AG09309 (cell line): ENCODE measurements around the gene PRODH.
"Not testable (repeated sequence)": the region's sequence is repeated elsewhere in the genome, so short reads cannot be mapped to it uniquely, and the experiment has no call there.

ENCODE experiments used
- DNase-seq: peaks from one replicate; pipeline ENCODE4 v3.0.0-alpha.2; 2010; ENCODE audit warnings: low read depth
- H3K4me3 ChIP-seq: 2 replicates; pipeline ENCODE4 v1.5.1; 2011; ENCODE audit warnings: mild to moderate bottlenecking, low read depth, low read length, moderate library complexity; ENCODE audit not compliant: control insufficient read depth
- CTCF ChIP-seq: IDR thresholded peaks from 2 replicates; pipeline ENCODE4 v1.5.1; 2011; ENCODE audit warnings: mild to moderate bottlenecking, low read depth, low read length, inconsistent platforms; ENCODE audit not compliant: insufficient read depth, control insufficient read depth; ENCODE audit errors: missing control alignments

PRODH gene

GRCh38 chr22:18888115-18888514, 48.0 kb downstream of the PRODH start:
- no peak overlapping the region for H3K4me3 ChIP-seq
- TF ChIP-seq CTCF: no peak
- no peak for DNase-seq

- not testable (repeated sequence) for H3K4me3 ChIP-seq, DNase-seq
These were observed 51.6 kb downstream of the PRODH start for GRCh38 chr22:18884465-18884864.

- not testable (repeated sequence) for H3K4me3 ChIP-seq, DNase-seq
These were observed 54.8 kb downstream of the PRODH start for GRCh38 chr22:18881260-18881659.
